IMR-90 (cell line): Measurements from ENCODE around the gene FAM83F. TPM values are rescaled to one million over a fixed set of nuclear protein-coding genes. Genes with fewer than 3 reads are reported as not detected.

Experiments
- ATAC-seq: fragments of 200-7000 bp; cut with Tn5 transposase; 2 replicates; pipeline ENCODE4 v1.9.1; 2020; ENCODE audit warnings: low read depth, mild to moderate bottlenecking, moderate library complexity
- BruUV-seq: library from RNA; stranded (reverse); fragments of 400-500 nt; replicated peaks from 2 replicates; lab custom pipeline; 2021; lab: Mats Ljungman, UMichigan
- CTCF ChIA-PET: fragments of 300-600 bp; formaldehyde crosslinking; extraction: SDS; loops from one replicate; lab custom pipeline; 2021; ENCODE audit warnings: antibody characterized with exemption; lab: Yijun Ruan, JAX
- POLR2A ChIA-PET: fragments of 300-600 bp; sonication (Branson Sonifier 250); formaldehyde crosslinking; loops from one replicate; lab custom pipeline; 2022; ENCODE audit warnings: antibody characterized with exemption; ENCODE audit not compliant: unreplicated experiment; lab: Charles Lee
- DNase-seq: peaks from one replicate; pipeline ENCODE4 v3.0.0; 2013
- H2AFZ ChIP-seq: replicated peaks from 2 replicates; pipeline ENCODE3; 2013; ENCODE audit warnings: low read length, mild to moderate bottlenecking; ENCODE audit not compliant: poor library complexity
- H2AK5ac ChIP-seq: 2 replicates; pipeline ENCODE4 v1.6.1; 2013; ENCODE audit warnings: low read depth, low read length, inconsistent platforms
- H2AK9ac ChIP-seq: replicated peaks from 2 replicates; pipeline ENCODE3; 2013; ENCODE audit warnings: mild to moderate bottlenecking, low read depth, low read length, moderate library complexity; ENCODE audit not compliant: poor library complexity
- H2BK120ac ChIP-seq: 2 replicates; pipeline ENCODE4 v1.6.1; 2013; ENCODE audit warnings: low read depth, low read length, inconsistent platforms
- H2BK15ac ChIP-seq: 3 replicates; pipeline ENCODE4 v1.6.1; 2013; ENCODE audit warnings: low read depth, low read length, inconsistent platforms
- H2BK20ac ChIP-seq: 2 replicates; pipeline ENCODE4 v1.6.1; 2013; ENCODE audit warnings: low read depth, mild to moderate bottlenecking, inconsistent platforms, low read length, moderate library complexity
- H2BK5ac ChIP-seq: 2 replicates; pipeline ENCODE4 v1.6.1; 2013; ENCODE audit warnings: mild to moderate bottlenecking, low read depth, low read length, inconsistent platforms; ENCODE audit not compliant: poor library complexity, severe bottlenecking
- H3K14ac ChIP-seq: replicated peaks from 2 replicates; pipeline ENCODE4 v1.6.1; 2013; ENCODE audit warnings: low read depth, low read length, inconsistent platforms
- H3K18ac ChIP-seq: 2 replicates; pipeline ENCODE4 v1.6.1; 2013; ENCODE audit warnings: low read depth, low read length, control low read depth
- H3K23ac ChIP-seq: 2 replicates; pipeline ENCODE4 v1.6.1; 2013; ENCODE audit warnings: low read depth, low read length, inconsistent platforms
- H3K27ac ChIP-seq: 2 replicates; pipeline ENCODE4 v1.5.1; 2013; ENCODE audit warnings: mild to moderate bottlenecking, control low read depth, low read length; ENCODE audit not compliant: insufficient read depth
- H3K27me3 ChIP-seq: 2 replicates; pipeline ENCODE4 v1.6.1; 2013; ENCODE audit warnings: low read length; ENCODE audit not compliant: control insufficient read depth, insufficient read depth
- H3K36me3 ChIP-seq: 2 replicates; pipeline ENCODE4 v1.6.1; 2013; ENCODE audit warnings: low read length, mixed read lengths; ENCODE audit not compliant: control insufficient read depth, insufficient read depth
- H3K4ac ChIP-seq: 2 replicates; pipeline ENCODE4 v1.6.1; 2013; ENCODE audit warnings: low read depth, low read length, inconsistent platforms
- H3K4me1 ChIP-seq: 2 replicates; pipeline ENCODE4 v1.6.1; 2013; ENCODE audit warnings: low read length, mixed read lengths; ENCODE audit not compliant: control insufficient read depth, insufficient read depth
- H3K4me2 ChIP-seq: 2 replicates; pipeline ENCODE4 v1.6.1; 2013; ENCODE audit warnings: low read depth, mild to moderate bottlenecking, control low read depth, low read length, moderate library complexity
- H3K4me3 ChIP-seq: 2 replicates; pipeline ENCODE4 v1.5.1; 2013; ENCODE audit warnings: low read depth, mild to moderate bottlenecking, control low read depth, low read length, moderate library complexity; ENCODE audit not compliant: insufficient read depth
- H3K56ac ChIP-seq: 2 replicates; pipeline ENCODE4 v1.6.1; 2013; ENCODE audit warnings: low read length, inconsistent platforms; ENCODE audit not compliant: insufficient read depth; ENCODE audit errors: extremely low read depth
- H3K79me1 ChIP-seq, 2 experiments: 2 replicates each; pipeline ENCODE4 v1.6.1; 2013; ENCODE audit warnings: low read length in 2 of 2, inconsistent platforms in 1 of 2, low read depth in 1 of 2
- H3K9ac ChIP-seq: 2 replicates; pipeline ENCODE4 v1.6.1; 2013; ENCODE audit warnings: low read depth, low read length, control low read depth
- H3K9me1 ChIP-seq: 2 replicates; pipeline ENCODE4 v1.6.1; 2013; ENCODE audit warnings: low read length, inconsistent platforms; ENCODE audit not compliant: insufficient read depth
- H3K9me3 ChIP-seq: 2 replicates; pipeline ENCODE4 v1.6.1; 2013; ENCODE audit warnings: low read length; ENCODE audit not compliant: control insufficient read depth, insufficient read depth
- H4K20me1 ChIP-seq: 2 replicates; pipeline ENCODE4 v1.6.1; 2013; ENCODE audit warnings: low read length, inconsistent platforms; ENCODE audit not compliant: insufficient read depth
- H4K5ac ChIP-seq: 2 replicates; pipeline ENCODE4 v1.6.1; 2013; ENCODE audit warnings: mild to moderate bottlenecking, low read depth, low read length, control low read depth
- H4K8ac ChIP-seq, 2 experiments: 2 replicates each; pipeline ENCODE4 v1.6.1; 2013; ENCODE audit warnings: low read depth in 2 of 2, low read length in 2 of 2, control low read depth in 1 of 2, inconsistent platforms in 1 of 2
- H4K91ac ChIP-seq: 2 replicates; pipeline ENCODE4 v1.6.1; 2013; ENCODE audit warnings: low read depth, low read length, inconsistent platforms; ENCODE audit not compliant: insufficient read depth
- BHLHE40 ChIP-seq: fragments of 150-350 bp; IDR thresholded peaks from 2 replicates; pipeline ENCODE4 v1.6.1; 2016; ENCODE audit warnings: mild to moderate bottlenecking, low read depth, low read length
- CEBPB ChIP-seq: IDR thresholded peaks from 2 replicates; pipeline ENCODE4 v1.6.1; 2012; ENCODE audit warnings: low read depth, low read length, improper control_type of control experiment
- CHD1 ChIP-seq: IDR thresholded peaks from 2 replicates; pipeline ENCODE4 v1.6.1; 2012; ENCODE audit warnings: low read depth, low read length, improper control_type of control experiment
- CTCF ChIP-seq: conservative IDR thresholded peaks from 2 replicates; pipeline ENCODE4 v1.5.1; 2012; ENCODE audit warnings: mild to moderate bottlenecking, low read depth, low read length, improper control_type of control experiment
- FOS ChIP-seq: fragments of 150-350 bp; IDR thresholded peaks from 2 replicates; pipeline ENCODE4 v1.6.1; 2016; ENCODE audit warnings: low read depth, low read length
- MAFK ChIP-seq: IDR thresholded peaks from 2 replicates; pipeline ENCODE4 v1.6.1; 2012; ENCODE audit warnings: low read depth, low read length, improper control_type of control experiment
- MAZ ChIP-seq: IDR thresholded peaks from 2 replicates; pipeline ENCODE4 v1.6.1; 2012; ENCODE audit warnings: low read depth, mild to moderate bottlenecking, low read length, improper control_type of control experiment, moderate library complexity, borderline replicate concordance
- MXI1 ChIP-seq: IDR thresholded peaks from 2 replicates; pipeline ENCODE4 v1.6.1; 2012; ENCODE audit warnings: low read depth, mild to moderate bottlenecking, low read length, moderate library complexity, borderline replicate concordance
- NFE2L2 ChIP-seq: fragments of 150-350 bp; IDR thresholded peaks from 2 replicates; pipeline ENCODE4 v1.6.1; 2016; ENCODE audit warnings: low read depth, mild to moderate bottlenecking, low read length
- POLR2A ChIP-seq: IDR thresholded peaks from 2 replicates; pipeline ENCODE4 v1.6.1; 2012; ENCODE audit warnings: mild to moderate bottlenecking, low read depth, low read length
- RCOR1 ChIP-seq: IDR thresholded peaks from 2 replicates; pipeline ENCODE4 v1.6.1; 2012; ENCODE audit warnings: mild to moderate bottlenecking, low read length, improper control_type of control experiment; ENCODE audit not compliant: insufficient replicate concordance
- RFX5 ChIP-seq: IDR thresholded peaks from 2 replicates; pipeline ENCODE4 v1.8.0; 2012; ENCODE audit warnings: low read depth, mild to moderate bottlenecking, low read length, moderate library complexity
- SMC3 ChIP-seq: fragments of 150-350 bp; IDR thresholded peaks from 2 replicates; pipeline ENCODE4 v1.6.1; 2016; ENCODE audit warnings: low read depth, mild to moderate bottlenecking, antibody characterized with exemption, low read length, moderate library complexity
- USF2 ChIP-seq: fragments of 150-350 bp; IDR thresholded peaks from 2 replicates; pipeline ENCODE4 v1.6.1; 2017; ENCODE audit warnings: mild to moderate bottlenecking, antibody characterized with exemption, low read length, low read depth
- WGBS, 2 experiments: methylation state at CpG; one replicate each; pipeline versions ENCODE4 v1.1.5 to v1.1.7; 2013; ENCODE audit warnings: missing lambda C conversion rate in 2 of 2; ENCODE audit not compliant: insufficient read length in 1 of 2; ENCODE audit errors: extremely low coverage in 2 of 2; 5-methylcytosine and 5-hydroxymethylcytosine counted together
- dilution Hi-C: fragments of 300-500 bp; cut with HindIII; formaldehyde crosslinking; loops from one replicate; pipeline ENCODE4 v1.14.3; 2018; ENCODE audit warnings: low sequenced_read_pairs; ENCODE audit not compliant: unreplicated experiment
- in situ Hi-C: fragments of 300-500 bp; cut with MboI; formaldehyde crosslinking; loops from 3 replicates; pipeline ENCODE4 v1.14.3; 2019; ENCODE audit warnings: low sequenced_read_pairs, inconsistent platforms, mixed read lengths
- intact Hi-C: fragments of 100-400 bp; cut with micrococcal nuclease; formaldehyde crosslinking; loops from 2 replicates; pipeline ENCODE4 v1.10.0; 2022
- polyA plus RNA-seq, 3 experiments: library from polyadenylated mRNA; depleted of rRNA; stranded (reverse); fragments of >200 nt; gene quantifications; 2 replicates each; pipeline ENCODE4 v1.2.3, GENCODE V29; 2012; ENCODE audit warnings: low replicate concordance in 1 of 3
- total RNA-seq: library from RNA; depleted of rRNA; stranded (reverse); fragments of >200 nt; gene quantifications from 2 replicates; pipeline ENCODE4 v1.2.3, GENCODE V29; 2012

FAM83F gene
- total and polyA plus RNA-seq, 2 of the 4 experiments (the other 2 are of a cell fraction): not detected

- TF ChIP-seq SMC3: no peak
Measured at GRCh38 chr22:40041366-40042137, 46.8 kb downstream of the FAM83F start (continued).

- H3K4me1 ChIP-seq: no peaks in the 10 kb centered on the region
- H3K18ac ChIP-seq: no peak overlapping the region
- TF ChIP-seq RFX5 (no peak), FOS (no peak), NFE2L2 (no peak), BHLHE40 (no peak), CHD1 (no peak), MAZ (no peak), USF2 (no peak), SMC3 (no peak), MXI1 (no peak), CTCF (no peak), POLR2A (no peak), MAFK (no peak), RCOR1 (no peak), CEBPB (no peak)
- H3K56ac ChIP-seq: no peak overlapping the region
- H3K79me1 ChIP-seq: peaks cover 3 to 12% of the 10 kb centered on the region in 2 experiments; a peak in 2 of 4 replicates
- DNase-seq (no peak), ATAC-seq (no peak)
- H3K14ac ChIP-seq: no peak overlapping the region
- no peak overlapping the region for H2AK5ac ChIP-seq
- BruUV-seq: no TSS peak
- H3K9ac ChIP-seq: no peak overlapping the region
- ChIA-PET POLR2A (no interaction called here), CTCF (no interaction called here)
- no peak overlapping the region for H3K4me3 ChIP-seq
- H4K20me1 ChIP-seq: no peaks in the 10 kb centered on the region; the same call in 1 of the 2 replicates
- H3K4ac ChIP-seq: no peak overlapping the region
- dilution Hi-C loops: no loop called here
- peak overlapping the region; percentile 37 for H2AFZ ChIP-seq
- in situ Hi-C loops: loop anchor here (10.0 to 25.0 kb wide), 2 partner anchors 302 to 880 kb away; partner anchors contain the start of genes ADSL and CBX7
- no peak overlapping the region for H3K4me2 ChIP-seq
- 93% methylated on average over 2 of the region's 4 CpGs; no CpG with 5 or more reads in 1 of the 2 experiments for WGBS, 2 experiments
- no peak overlapping the region for H2BK20ac ChIP-seq
- H2BK120ac ChIP-seq: no peak overlapping the region
- no peak overlapping the region for H4K8ac ChIP-seq
- H3K9me3 ChIP-seq: no peaks in the 10 kb centered on the region
- intact Hi-C loops: no loop called here
- no peak overlapping the region for H2BK15ac ChIP-seq
- H2BK5ac ChIP-seq: no peak overlapping the region
- H3K27ac ChIP-seq: no peak overlapping the region
- H2AK9ac ChIP-seq: no peak overlapping the region
- no peaks in the 10 kb centered on the region for H3K9me1 ChIP-seq
- no peak overlapping the region for H4K5ac ChIP-seq
- no peaks in the 10 kb centered on the region for H3K36me3 ChIP-seq
- H3K23ac ChIP-seq: no peak overlapping the region
- H4K91ac ChIP-seq: no peak overlapping the region
- H3K27me3 ChIP-seq: peaks cover 35% of the 10 kb centered on the region
Measured at GRCh38 chr22:40042312-40042711, 47.6 kb downstream of the FAM83F start.
